A673 (cell line): ENCODE measurements around the gene RAB11FIP4.

Experiments used
- EZH2 ChIP-seq: fragments of 200-600 bp; sonication (generic); IDR thresholded peaks from 2 replicates; pipeline ENCODE4 v1.6.1; 2017; ENCODE audit warnings: borderline replicate concordance, low read depth, mild to moderate bottlenecking, mixed read lengths, antibody characterized with exemption, low read length; ENCODE audit not compliant: poor library complexity, severe bottlenecking
- TF ChIP-seq, protein P1 (sequence below): fragments of 300-800, 200-600 bp; sonication (generic); conservative IDR thresholded peaks from 2 replicates; pipeline ENCODE4 v1.5.1; 2017; ENCODE audit warnings: low read depth, mild to moderate bottlenecking, antibody characterized with exemption, low read length, moderate library complexity, mixed read lengths

DNA sequence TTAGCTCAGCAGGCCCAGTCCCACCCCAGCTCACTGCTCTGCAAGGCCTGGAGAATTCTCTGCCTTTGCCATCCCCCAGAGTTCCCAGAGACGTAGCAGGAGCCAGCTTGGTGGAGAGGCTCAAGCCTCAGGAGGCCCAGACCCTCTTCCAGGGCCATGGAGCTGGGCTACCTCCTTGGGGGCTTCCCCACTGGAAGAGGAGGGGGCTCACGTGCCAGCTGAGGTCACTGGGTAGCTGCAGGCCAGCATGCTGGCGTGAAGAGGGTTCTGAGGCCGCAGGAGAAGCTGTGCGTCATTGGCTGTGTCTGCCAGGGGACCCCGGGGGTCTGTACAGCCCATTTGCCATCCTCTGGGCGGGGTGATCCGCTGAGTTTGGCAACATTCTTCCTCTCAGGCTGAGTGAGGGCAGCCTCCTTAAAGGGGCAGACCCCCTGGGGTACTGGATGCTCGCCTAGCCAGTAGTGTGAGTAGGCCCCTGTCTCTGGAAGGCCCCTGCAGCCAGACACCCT, 131.6 kb downstream of the RAB11FIP4 start:
- no peak for TF ChIP-seq EZH2
- TF ChIP-seq, protein P1, sequence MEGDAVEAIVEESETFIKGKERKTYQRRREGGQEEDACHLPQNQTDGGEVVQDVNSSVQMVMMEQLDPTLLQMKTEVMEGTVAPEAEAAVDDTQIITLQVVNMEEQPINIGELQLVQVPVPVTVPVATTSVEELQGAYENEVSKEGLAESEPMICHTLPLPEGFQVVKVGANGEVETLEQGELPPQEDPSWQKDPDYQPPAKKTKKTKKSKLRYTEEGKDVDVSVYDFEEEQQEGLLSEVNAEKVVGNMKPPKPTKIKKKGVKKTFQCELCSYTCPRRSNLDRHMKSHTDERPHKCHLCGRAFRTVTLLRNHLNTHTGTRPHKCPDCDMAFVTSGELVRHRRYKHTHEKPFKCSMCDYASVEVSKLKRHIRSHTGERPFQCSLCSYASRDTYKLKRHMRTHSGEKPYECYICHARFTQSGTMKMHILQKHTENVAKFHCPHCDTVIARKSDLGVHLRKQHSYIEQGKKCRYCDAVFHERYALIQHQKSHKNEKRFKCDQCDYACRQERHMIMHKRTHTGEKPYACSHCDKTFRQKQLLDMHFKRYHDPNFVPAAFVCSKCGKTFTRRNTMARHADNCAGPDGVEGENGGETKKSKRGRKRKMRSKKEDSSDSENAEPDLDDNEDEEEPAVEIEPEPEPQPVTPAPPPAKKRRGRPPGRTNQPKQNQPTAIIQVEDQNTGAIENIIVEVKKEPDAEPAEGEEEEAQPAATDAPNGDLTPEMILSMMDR = no peak
